Caco-2 (cell line): ENCODE measurements around the gene FGFRL1. TPM values are rescaled to one million over a fixed set of nuclear protein-coding genes. Genes with fewer than 3 reads are reported as not detected.

Experiments
- BruUV-seq: library from RNA; stranded (reverse); fragments of 400-500 nt; replicated peaks from 2 replicates; lab custom pipeline; 2021; lab: Mats Ljungman, UMichigan
- CTCF ChIA-PET: fragments of 300-600 bp; sonication (Branson Sonifier 250); formaldehyde crosslinking; loops from one replicate; lab custom pipeline; 2022; ENCODE audit warnings: antibody characterized with exemption; lab: Charles Lee
- POLR2A ChIA-PET: fragments of 300-600 bp; sonication (Branson Sonifier 250); formaldehyde crosslinking; loops from one replicate; lab custom pipeline; 2022; ENCODE audit warnings: antibody characterized with exemption; lab: Charles Lee
- DNase-seq, 2 experiments: peaks; one replicate each; pipeline versions ENCODE4 v3.0.0 to v3.0.0-alpha.2; 2020 to 2022
- H3K27me3 ChIP-seq: replicated peaks from 2 replicates; pipeline ENCODE4 v1.6.0; 2011; ENCODE audit warnings: low read length; ENCODE audit not compliant: control insufficient read depth, insufficient read depth
- H3K36me3 ChIP-seq: 2 replicates; pipeline ENCODE4 v1.5.1; 2011; ENCODE audit warnings: low read length; ENCODE audit not compliant: control insufficient read depth, insufficient read depth
- H3K4me1 ChIP-seq: fragments of 250-450 bp; sonication (Bioruptor Pico); 2 replicates; pipeline ENCODE4 v1.5.1; 2020; ENCODE audit warnings: mild to moderate bottlenecking
- H3K4me3 ChIP-seq: 2 replicates; pipeline ENCODE4 v1.5.1; 2011; ENCODE audit warnings: low read depth, mild to moderate bottlenecking, control low read depth, low read length
- H3K9me3 ChIP-seq: fragments of 250-450 bp; sonication (Bioruptor Pico); 2 replicates; pipeline ENCODE4 v1.5.1; 2020; ENCODE audit warnings: mild to moderate bottlenecking, moderate library complexity
- H3K27ac Mint-ChIP-seq: one replicate; pipeline ENCODE4 v1.8.0; 2022; ENCODE audit warnings: mixed read lengths; ENCODE audit not compliant: unreplicated experiment
- H3K27me3 Mint-ChIP-seq: one replicate; pipeline ENCODE4 v1.8.0; 2022; ENCODE audit warnings: mixed read lengths; ENCODE audit not compliant: insufficient read depth, unreplicated experiment
- H3K36me3 Mint-ChIP-seq: one replicate; pipeline ENCODE4 v1.8.0; 2022; ENCODE audit warnings: mild to moderate bottlenecking, mixed read lengths; ENCODE audit not compliant: insufficient read depth, unreplicated experiment
- H3K4me1 Mint-ChIP-seq: one replicate; pipeline ENCODE4 v1.8.0; 2022; ENCODE audit warnings: low read depth, mixed read lengths; ENCODE audit not compliant: unreplicated experiment
- H3K4me3 Mint-ChIP-seq: one replicate; pipeline ENCODE4 v1.8.0; 2022; ENCODE audit warnings: mild to moderate bottlenecking, moderate library complexity, mixed read lengths; ENCODE audit not compliant: unreplicated experiment
- H3K9me3 Mint-ChIP-seq: one replicate; pipeline ENCODE4 v1.8.0; 2022; ENCODE audit warnings: mixed read lengths; ENCODE audit not compliant: unreplicated experiment
- intact Hi-C: fragments of 100-400 bp; cut with micrococcal nuclease; formaldehyde crosslinking; loops from one replicate; pipeline ENCODE4 v1.10.0; 2022; ENCODE audit not compliant: unreplicated experiment
- total RNA-seq: library from RNA; stranded (reverse); gene quantifications from 2 replicates; pipeline ENCODE4 v1.2.3, GENCODE V29; 2022
- TF ChIP-seq, protein P1 (sequence below), 2 experiments: fragments of 200-600 bp in 1 of 2; IDR thresholded peaks; 1 replicate in 1 of 2; 2 replicates in 1 of 2; pipeline versions ENCODE4 v1.5.1 to v1.8.0; 2011 to 2022; ENCODE audit warnings: antibody characterized with exemption in 1 of 2, control low read depth in 1 of 2, inconsistent platforms in 1 of 2, low read depth in 1 of 2, low read length in 1 of 2, mild to moderate bottlenecking in 1 of 2, moderate library complexity in 1 of 2; ENCODE audit not compliant: insufficient read depth in 1 of 2, severe bottlenecking in 1 of 2, unreplicated experiment in 1 of 2

FGFRL1 gene
- total RNA-seq, 1 experiment from 2014 or later: 26.0 TPM

DNA sequence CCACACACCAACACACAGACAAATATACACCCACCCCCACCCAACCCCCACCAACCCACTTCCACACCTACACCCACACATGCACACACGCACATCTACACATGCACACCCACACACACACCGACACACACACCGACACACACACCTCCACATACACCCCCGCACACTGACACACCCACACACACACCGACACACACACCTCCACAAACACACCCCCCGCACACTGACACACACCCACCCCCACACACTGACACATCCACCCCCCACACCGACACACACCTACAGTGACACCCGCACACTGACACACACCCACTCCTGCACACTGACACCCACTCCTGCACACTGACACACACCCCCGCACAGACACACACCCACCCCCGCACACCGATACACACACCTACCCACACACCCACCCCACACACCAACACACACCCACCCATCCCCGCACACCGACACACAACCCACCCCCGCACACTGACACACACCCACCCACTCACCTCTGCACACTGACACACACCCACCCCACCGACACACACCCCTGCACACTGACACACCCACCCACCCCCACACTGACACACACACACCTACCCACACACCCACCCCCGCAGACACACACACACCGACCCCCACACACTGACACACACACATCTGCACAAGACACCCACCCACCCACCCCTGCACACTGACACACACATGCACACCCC, 31.1 kb downstream of the FGFRL1 start:
- peak in 1 of 2 experiments; percentile 17 for DNase-seq
- Histone ChIP-seq H3K4me1 (peaks cover 33% of the 10 kb centered on the region), H3K27me3 (no peaks in the 10 kb centered on the region), H3K9me3 (no peaks in the 10 kb centered on the region), H3K4me3 (no peak overlapping the region), H3K36me3 (no peaks in the 10 kb centered on the region)
- Mint-ChIP-seq H3K27ac (no peak overlapping the region), H3K9me3 (no peaks in the 10 kb centered on the region), H3K4me3 (no peak overlapping the region), H3K4me1 (peaks cover 6% of the 10 kb centered on the region), H3K36me3 (no peaks in the 10 kb centered on the region), H3K27me3 (no peaks in the 10 kb centered on the region)
- intact Hi-C loops: no loop called here
- ChIA-PET POLR2A (no interaction called here), CTCF (no interaction called here)
- TF ChIP-seq, protein P1, sequence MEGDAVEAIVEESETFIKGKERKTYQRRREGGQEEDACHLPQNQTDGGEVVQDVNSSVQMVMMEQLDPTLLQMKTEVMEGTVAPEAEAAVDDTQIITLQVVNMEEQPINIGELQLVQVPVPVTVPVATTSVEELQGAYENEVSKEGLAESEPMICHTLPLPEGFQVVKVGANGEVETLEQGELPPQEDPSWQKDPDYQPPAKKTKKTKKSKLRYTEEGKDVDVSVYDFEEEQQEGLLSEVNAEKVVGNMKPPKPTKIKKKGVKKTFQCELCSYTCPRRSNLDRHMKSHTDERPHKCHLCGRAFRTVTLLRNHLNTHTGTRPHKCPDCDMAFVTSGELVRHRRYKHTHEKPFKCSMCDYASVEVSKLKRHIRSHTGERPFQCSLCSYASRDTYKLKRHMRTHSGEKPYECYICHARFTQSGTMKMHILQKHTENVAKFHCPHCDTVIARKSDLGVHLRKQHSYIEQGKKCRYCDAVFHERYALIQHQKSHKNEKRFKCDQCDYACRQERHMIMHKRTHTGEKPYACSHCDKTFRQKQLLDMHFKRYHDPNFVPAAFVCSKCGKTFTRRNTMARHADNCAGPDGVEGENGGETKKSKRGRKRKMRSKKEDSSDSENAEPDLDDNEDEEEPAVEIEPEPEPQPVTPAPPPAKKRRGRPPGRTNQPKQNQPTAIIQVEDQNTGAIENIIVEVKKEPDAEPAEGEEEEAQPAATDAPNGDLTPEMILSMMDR (IDR thresholded peaks at IDR 0.05; ENCODE audit: insufficient read depth in 1 of 2, low read depth in 1 of 2, low read length in 1 of 2, severe bottlenecking in 1 of 2, unreplicated experiment in 1 of 2): no peak
- BruUV-seq: no TSS peak

DNA sequence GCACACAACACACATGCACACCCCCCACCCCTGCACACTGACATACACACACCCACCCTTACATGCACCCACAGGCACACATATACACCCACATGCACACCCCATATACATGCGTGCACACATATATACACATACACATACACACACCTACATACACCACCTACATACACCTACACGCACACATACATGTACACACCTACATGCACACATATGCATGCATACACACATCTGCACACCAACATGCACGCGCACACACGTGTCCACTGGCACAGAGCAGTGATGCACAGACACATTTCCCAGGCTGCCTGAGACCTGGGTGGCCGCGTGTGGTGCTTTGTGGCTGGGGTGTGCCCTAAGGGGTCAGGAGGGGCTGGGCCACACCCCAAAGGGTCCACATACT, 31.7 kb downstream of the FGFRL1 start:
- Mint-ChIP-seq H3K4me1 (peaks cover 6% of the 10 kb centered on the region), H3K27ac (peak overlapping the region; percentile 70), H3K36me3 (no peaks in the 10 kb centered on the region), H3K27me3 (no peaks in the 10 kb centered on the region), H3K4me3 (peak overlapping the region; percentile 34), H3K9me3 (no peaks in the 10 kb centered on the region)
- intact Hi-C loops: no loop called here
- Histone ChIP-seq H3K27me3 (no peaks in the 10 kb centered on the region), H3K36me3 (no peaks in the 10 kb centered on the region), H3K4me3 (no peak overlapping the region), H3K4me1 (peaks cover 33% of the 10 kb centered on the region), H3K9me3 (no peaks in the 10 kb centered on the region)
- no peak for DNase-seq
- CTCF ChIA-PET: no interaction called here
- POLR2A ChIA-PET: interaction anchor here (1.2 kb wide), 1 partner anchor 111 kb away, joined by 5 read pairs; the partner anchor contains the start of genes GAK and TMEM175
- BruUV-seq: no TSS peak
- TF ChIP-seq, protein P1 (IDR thresholded peaks at IDR 0.05; ENCODE audit: insufficient read depth in 1 of 2, low read depth in 1 of 2, low read length in 1 of 2, severe bottlenecking in 1 of 2, unreplicated experiment in 1 of 2): no peak

DNA sequence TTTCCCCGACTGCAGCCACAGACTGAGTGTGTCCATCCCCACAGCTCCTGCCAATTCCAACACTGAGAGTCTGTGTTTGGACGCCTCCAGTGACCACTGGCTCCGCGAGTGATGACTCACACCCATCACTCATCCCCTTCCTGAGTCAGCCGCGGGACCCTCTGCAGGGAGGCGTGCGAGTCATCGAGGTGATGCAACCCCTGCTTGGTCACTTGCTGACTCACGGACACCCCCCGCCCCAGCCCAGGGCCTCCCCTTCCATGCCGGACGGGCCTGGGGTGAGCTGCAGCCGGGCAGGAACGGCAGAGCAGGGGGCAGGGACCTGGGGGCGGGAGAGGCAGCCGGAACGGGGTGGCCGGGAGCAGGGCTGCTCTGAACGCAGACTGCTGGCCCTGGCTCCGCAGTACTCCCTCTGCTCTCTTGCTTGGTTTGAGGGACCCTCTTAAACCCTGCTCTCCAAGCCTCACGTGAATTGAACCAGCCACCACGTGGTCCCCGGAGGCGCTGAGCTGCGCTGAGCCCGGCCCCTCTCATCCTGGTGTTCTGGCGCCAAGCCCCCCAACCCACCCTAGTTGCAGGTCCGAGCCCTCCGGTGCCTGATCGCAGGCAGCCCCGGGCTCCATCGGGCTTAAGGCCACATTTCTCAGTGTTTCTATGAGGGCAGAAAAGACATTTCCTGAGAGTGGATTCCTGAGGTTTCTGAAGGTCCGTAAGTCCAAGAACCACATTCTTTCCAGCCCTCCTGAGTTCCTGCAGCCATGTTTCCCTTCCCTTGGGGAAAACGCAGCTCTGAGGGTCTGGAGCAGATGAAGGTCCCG, 32.4 kb downstream of the FGFRL1 start:
- peak; percentile 80 to 90 for DNase-seq
- Mint-ChIP-seq H3K4me3 (peak overlapping the region; percentile 34), H3K9me3 (no peaks in the 10 kb centered on the region), H3K27ac (peak overlapping the region; percentile 70), H3K36me3 (no peaks in the 10 kb centered on the region), H3K27me3 (no peaks in the 10 kb centered on the region), H3K4me1 (peaks cover 6% of the 10 kb centered on the region)
- TF ChIP-seq, protein P1 (IDR thresholded peaks at IDR 0.05; ENCODE audit: insufficient read depth in 1 of 2, low read depth in 1 of 2, low read length in 1 of 2, severe bottlenecking in 1 of 2, unreplicated experiment in 1 of 2): no peak
- Histone ChIP-seq H3K27me3 (no peaks in the 10 kb centered on the region), H3K4me3 (peak overlapping the region; percentile 14; the same call in 1 of the 2 replicates), H3K4me1 (peaks cover 33% of the 10 kb centered on the region), H3K36me3 (no peaks in the 10 kb centered on the region), H3K9me3 (no peaks in the 10 kb centered on the region)
- intact Hi-C loops: no loop called here
- BruUV-seq: TSS peak; percentile 91
- ChIA-PET CTCF (no interaction called here), POLR2A (interaction anchor here (1.2 kb wide), 1 partner anchor 112 kb away, joined by 5 read pairs; the partner anchor contains the start of genes GAK and TMEM175)
